GM10266 (cell line): ENCODE results near the gene NOTCH2.

ENCODE experiments used
- DNase-seq: peaks from one replicate; pipeline ENCODE4 v3.0.0; 2012; ENCODE audit errors: extremely low spot score
- CTCF ChIP-seq: IDR thresholded peaks from 2 replicates; pipeline ENCODE4 v1.5.1; 2012; ENCODE audit warnings: mild to moderate bottlenecking, low read depth; ENCODE audit not compliant: control insufficient read depth, insufficient read depth; ENCODE audit errors: missing control alignments

The NOTCH2 gene

GRCh38 chr1:119940697-119941096 is 128.8 kb downstream of the NOTCH2 start:
- DNase-seq = no peak
- no peak for TF ChIP-seq CTCF

- no peak for DNase-seq
- no peak for TF ChIP-seq CTCF
Measured at GRCh38 chr1:119937198-119937597, 132.3 kb downstream of the NOTCH2 start.

GRCh38 chr1:119935915-119936314 is 133.5 kb downstream of the NOTCH2 start:
- no peak for TF ChIP-seq CTCF
- DNase-seq = no peak

GRCh38 chr1:119935373-119935772 is 134.1 kb downstream of the NOTCH2 start:
- DNase-seq = no peak

GRCh38 chr1:119933397-119933796 is 136.1 kb downstream of the NOTCH2 start:
- DNase-seq = no peak
- no peak for TF ChIP-seq CTCF

More at GRCh38 chr1:119935373-119935772, 134.1 kb downstream of the NOTCH2 start:
- no peak for TF ChIP-seq CTCF

GRCh38 chr1:119929643-119930315 is 139.7 kb downstream of the NOTCH2 start:
- no peak for DNase-seq
- no peak for TF ChIP-seq CTCF

- no peak for DNase-seq
- no peak for TF ChIP-seq CTCF
Measured at GRCh38 chr1:119926553-119926952, 142.9 kb downstream of the NOTCH2 start.
